Measurements from ENCODE around the gene PRAMEF8. TPM values are rescaled to one million over a fixed set of nuclear protein-coding genes. Genes with fewer than 3 reads are reported as not detected.
A peak's percentile ranks its signal among the peaks of the same experiment; 100 is the strongest.
"Not testable (repeated sequence)": the region's sequence is repeated elsewhere in the genome, so short reads cannot be mapped to it uniquely, and the experiment has no call there.

Gene PRAMEF8
- total and polyA plus RNA-seq, 4 donors: not detected

DNA sequence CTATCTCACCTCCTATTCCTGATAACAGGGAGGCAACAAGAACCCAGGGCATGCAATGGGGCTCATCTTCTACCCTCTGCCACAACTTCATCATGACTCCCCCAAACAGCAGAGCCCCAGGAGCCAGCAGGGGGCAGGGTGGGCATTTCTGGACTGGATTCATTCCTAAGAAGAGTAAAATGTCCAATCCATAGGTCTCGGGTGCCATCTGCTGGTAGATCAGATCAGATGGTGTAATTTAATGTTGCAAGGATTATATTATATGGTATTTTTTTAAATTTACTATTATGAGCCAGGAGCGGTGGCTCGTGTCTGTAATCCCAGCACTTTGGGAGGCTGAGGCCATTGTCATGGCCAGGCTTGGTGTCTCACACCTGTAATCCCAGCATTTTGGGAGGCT, 19.8 kb downstream of the PRAMEF8 start:
- H3K9me3 ChIP-seq (ENCODE audit: control insufficient read depth, low read length); H3K36me3 ChIP-seq (ENCODE audit: control insufficient read depth in 1 of 2, insufficient read depth in 2 of 2, low read length in 1 of 2); H3K27me3 ChIP-seq (ENCODE audit: control insufficient read depth in 1 of 2, insufficient read depth in 2 of 2, low read length in 1 of 2); H3K4me3 ChIP-seq (ENCODE audit: low read length in 2 of 2); ATAC-seq (ENCODE audit: low FRiP score); intact Hi-C loops (cut with DNase I); DNase-seq; H3K27ac ChIP-seq (ENCODE audit: low read depth in 1 of 2, low read length in 2 of 2); H3K4me1 ChIP-seq (ENCODE audit: control insufficient read depth in 1 of 2, insufficient read depth in 2 of 2, low read length in 2 of 2): not testable (repeated sequence)
- WGBS, 2 donors: 23 to 56% methylated on average over 2 of the region's 3 CpGs

DNA sequence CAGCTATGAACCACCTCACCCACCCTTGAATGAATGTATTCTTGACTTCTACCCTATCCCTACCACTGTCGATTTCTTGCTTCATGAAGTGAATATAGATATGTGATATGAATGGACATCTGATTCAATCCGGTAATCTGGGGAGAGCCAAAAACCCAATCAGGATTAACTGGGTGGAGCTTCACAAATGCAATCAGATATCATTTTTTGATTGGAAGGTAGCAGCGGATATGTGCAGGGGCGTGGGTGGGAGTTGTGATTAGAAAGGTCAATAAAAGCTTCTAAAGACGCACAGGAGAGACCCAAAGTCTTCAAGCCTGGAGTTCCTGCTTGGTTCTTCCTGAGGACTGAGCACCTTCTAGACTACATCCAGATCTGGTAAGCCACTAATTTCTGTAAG, 31.0 kb downstream of the PRAMEF8 start, which contains the start of gene PRAMEF5:
TSS of gene PRAMEF5 (plus strand) at position 301 of the 400 bp plus-strand sequence. CDS start 5,071 bp downstream, outside the sequence.
- H3K27ac ChIP-seq (ENCODE audit: low read depth in 1 of 2, low read length in 2 of 2): not testable (repeated sequence)
- WGBS, 2 donors: 89 to 100% methylated on average over 1 to 2 of the region's 5 CpGs

DNA sequence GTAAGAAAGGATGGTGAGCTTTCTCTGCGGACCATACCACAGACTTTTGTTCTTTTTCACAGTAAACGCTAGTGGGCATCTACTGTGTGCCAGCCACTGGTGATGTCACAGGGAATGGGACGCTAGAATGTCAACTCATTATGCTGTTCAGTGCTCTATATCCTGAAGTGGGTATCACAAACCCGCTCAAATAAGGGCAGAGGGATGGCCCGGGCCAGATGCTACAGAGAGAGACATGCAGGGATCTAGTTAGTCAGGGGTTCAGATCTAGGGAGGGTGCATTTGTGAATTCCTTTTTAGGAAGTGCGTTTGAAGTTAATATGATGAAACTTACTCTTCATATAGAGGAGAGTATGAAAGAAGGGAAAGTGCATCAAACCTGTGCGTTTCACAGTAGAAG, 37.8 kb downstream of the PRAMEF8 start:
- DNase-seq; intact Hi-C loops (cut with DNase I); H3K36me3 ChIP-seq (ENCODE audit: control insufficient read depth in 1 of 2, insufficient read depth in 2 of 2, low read length in 1 of 2); H3K27ac ChIP-seq (ENCODE audit: low read depth in 1 of 2, low read length in 2 of 2); H3K4me1 ChIP-seq (ENCODE audit: control insufficient read depth in 1 of 2, insufficient read depth in 2 of 2, low read length in 2 of 2); H3K27me3 ChIP-seq (ENCODE audit: control insufficient read depth in 1 of 2, insufficient read depth in 2 of 2, low read length in 1 of 2); H3K4me3 ChIP-seq (ENCODE audit: low read length in 2 of 2); H3K9me3 ChIP-seq (ENCODE audit: control insufficient read depth, low read length): not testable (repeated sequence)
- ATAC-seq (ENCODE audit: low FRiP score): peak; percentile 38
- 78% methylated on average over 6 of the region's 7 CpGs for WGBS, 2 donors

More for the DNA sequence above, 31.0 kb downstream of the PRAMEF8 start, which contains the start of gene PRAMEF5:
- DNase-seq; H3K27me3 ChIP-seq (ENCODE audit: control insufficient read depth in 1 of 2, insufficient read depth in 2 of 2, low read length in 1 of 2); ATAC-seq (ENCODE audit: low FRiP score); intact Hi-C loops (cut with DNase I); H3K4me1 ChIP-seq (ENCODE audit: control insufficient read depth in 1 of 2, insufficient read depth in 2 of 2, low read length in 2 of 2); H3K4me3 ChIP-seq (ENCODE audit: low read length in 2 of 2); H3K9me3 ChIP-seq (ENCODE audit: control insufficient read depth, low read length); H3K36me3 ChIP-seq (ENCODE audit: control insufficient read depth in 1 of 2, insufficient read depth in 2 of 2, low read length in 1 of 2): not testable (repeated sequence)

DNA sequence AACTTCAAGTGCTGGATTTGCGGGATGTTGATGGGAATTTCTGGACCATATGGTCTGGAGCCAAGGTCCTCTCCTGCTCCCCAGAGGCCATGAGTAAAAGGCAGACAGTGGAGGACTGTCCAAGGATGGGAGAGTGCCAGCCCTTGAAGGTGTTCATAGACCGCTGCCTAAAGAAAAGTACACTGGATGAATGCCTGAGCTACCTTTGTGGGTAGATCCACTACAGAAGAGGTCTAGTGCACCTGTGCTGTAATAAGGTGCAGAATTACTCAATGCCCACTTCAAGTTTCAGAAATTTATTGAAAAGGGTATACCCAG, 38.4 kb downstream of the PRAMEF8 start:
- intact Hi-C loops (cut with DNase I); ATAC-seq (ENCODE audit: low FRiP score); H3K9me3 ChIP-seq (ENCODE audit: control insufficient read depth, low read length); H3K36me3 ChIP-seq (ENCODE audit: control insufficient read depth in 1 of 2, insufficient read depth in 2 of 2, low read length in 1 of 2); H3K4me1 ChIP-seq (ENCODE audit: control insufficient read depth in 1 of 2, insufficient read depth in 2 of 2, low read length in 2 of 2); H3K27me3 ChIP-seq (ENCODE audit: control insufficient read depth in 1 of 2, insufficient read depth in 2 of 2, low read length in 1 of 2); DNase-seq; H3K27ac ChIP-seq (ENCODE audit: low read depth in 1 of 2, low read length in 2 of 2); H3K4me3 ChIP-seq (ENCODE audit: low read length in 2 of 2): not testable (repeated sequence)
- 82 to 83% methylated on average over 2 of the region's 2 CpGs for WGBS, 2 donors

DNA sequence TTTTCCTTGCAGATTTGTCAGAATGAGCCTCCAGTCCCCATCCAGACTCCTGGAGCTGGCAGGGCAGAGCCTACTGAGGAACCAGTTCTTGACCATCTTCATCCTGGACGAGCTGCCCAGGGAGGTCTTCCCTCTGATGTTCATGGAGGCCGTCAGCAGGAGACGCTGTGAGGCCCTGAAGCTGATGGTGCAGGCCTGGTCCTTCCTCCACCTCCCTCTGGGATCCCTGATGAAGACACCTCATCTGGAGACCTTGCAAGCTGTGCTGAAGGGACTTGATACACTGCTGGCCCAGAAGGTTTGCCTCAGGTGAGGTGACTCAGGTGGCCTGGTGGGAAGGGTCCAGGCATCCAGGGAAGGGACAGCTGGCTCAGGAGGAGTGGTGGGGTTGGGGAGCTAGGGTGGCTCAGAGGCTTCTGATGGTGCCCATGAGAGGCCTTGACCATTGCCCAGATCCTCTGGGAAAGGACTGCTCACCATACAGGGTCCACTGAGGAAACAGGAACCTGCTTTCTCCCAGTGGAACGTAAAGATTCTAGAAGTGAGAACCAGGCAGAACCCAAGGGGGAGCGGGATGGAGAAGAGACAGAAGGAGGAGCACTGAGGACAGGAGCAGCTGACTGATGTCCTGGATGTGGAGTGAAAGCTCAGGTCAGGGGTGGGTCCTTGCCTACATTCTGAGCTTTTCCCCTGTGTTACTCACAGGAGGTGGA, 38.9 kb downstream of the PRAMEF8 start:
- H3K27me3 ChIP-seq (ENCODE audit: control insufficient read depth in 1 of 2, insufficient read depth in 2 of 2, low read length in 1 of 2); H3K36me3 ChIP-seq (ENCODE audit: control insufficient read depth in 1 of 2, insufficient read depth in 2 of 2, low read length in 1 of 2); ATAC-seq (ENCODE audit: low FRiP score); H3K4me3 ChIP-seq (ENCODE audit: low read length in 2 of 2); H3K4me1 ChIP-seq (ENCODE audit: control insufficient read depth in 1 of 2, insufficient read depth in 2 of 2, low read length in 2 of 2); intact Hi-C loops (cut with DNase I); H3K27ac ChIP-seq (ENCODE audit: low read depth in 1 of 2, low read length in 2 of 2); H3K9me3 ChIP-seq (ENCODE audit: control insufficient read depth, low read length): not testable (repeated sequence)
- peak in 1 of 2 donors; percentile 65 for DNase-seq
- WGBS, 2 donors: 76 to 80% methylated on average over 5 of the region's 5 CpGs

DNA sequence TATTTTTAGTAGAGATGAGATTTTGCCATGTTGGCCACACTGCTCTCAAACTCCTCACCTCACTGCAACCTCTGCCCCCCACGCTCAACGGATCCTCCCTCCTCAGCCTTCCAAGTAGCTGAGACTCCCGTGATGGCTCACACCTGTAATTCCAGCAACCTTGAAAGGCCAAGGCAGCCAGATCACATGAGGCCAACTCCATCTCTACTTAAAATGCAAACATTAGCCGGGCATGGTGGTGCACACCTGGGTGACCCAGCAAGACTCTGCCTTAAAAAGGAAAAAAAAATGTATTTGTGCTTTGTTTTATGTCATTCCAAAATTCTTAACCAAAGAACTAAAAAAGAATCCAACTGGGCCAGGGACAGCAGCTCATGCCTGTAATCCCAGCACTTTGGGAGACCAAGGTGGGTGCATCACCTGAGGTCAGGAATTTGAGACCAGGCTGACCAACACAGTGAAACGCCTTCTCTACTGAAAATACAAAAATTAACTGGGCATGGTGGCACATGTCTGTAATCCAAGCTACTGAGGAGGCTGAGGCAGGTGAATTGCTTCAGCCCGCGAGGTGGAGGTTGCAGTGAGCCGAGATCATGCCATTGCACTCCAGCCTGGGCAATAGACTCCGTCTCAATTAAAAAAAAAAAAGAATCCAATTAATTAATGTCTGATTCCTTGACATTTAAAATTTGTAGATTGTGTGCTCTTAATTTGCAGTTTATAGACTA, 41.2 kb downstream of the PRAMEF8 start:
- DNase-seq; H3K36me3 ChIP-seq (ENCODE audit: control insufficient read depth in 1 of 2, insufficient read depth in 2 of 2, low read length in 1 of 2); intact Hi-C loops (cut with DNase I); H3K27me3 ChIP-seq (ENCODE audit: control insufficient read depth in 1 of 2, insufficient read depth in 2 of 2, low read length in 1 of 2); H3K9me3 ChIP-seq (ENCODE audit: control insufficient read depth, low read length); H3K4me3 ChIP-seq (ENCODE audit: low read length in 2 of 2); H3K27ac ChIP-seq (ENCODE audit: low read depth in 1 of 2, low read length in 2 of 2); H3K4me1 ChIP-seq (ENCODE audit: control insufficient read depth in 1 of 2, insufficient read depth in 2 of 2, low read length in 2 of 2): not testable (repeated sequence)
- ATAC-seq (ENCODE audit: low FRiP score): peak; percentile 4
- WGBS, 2 donors: 81% methylated on average over 9 of the region's 9 CpGs

DNA sequence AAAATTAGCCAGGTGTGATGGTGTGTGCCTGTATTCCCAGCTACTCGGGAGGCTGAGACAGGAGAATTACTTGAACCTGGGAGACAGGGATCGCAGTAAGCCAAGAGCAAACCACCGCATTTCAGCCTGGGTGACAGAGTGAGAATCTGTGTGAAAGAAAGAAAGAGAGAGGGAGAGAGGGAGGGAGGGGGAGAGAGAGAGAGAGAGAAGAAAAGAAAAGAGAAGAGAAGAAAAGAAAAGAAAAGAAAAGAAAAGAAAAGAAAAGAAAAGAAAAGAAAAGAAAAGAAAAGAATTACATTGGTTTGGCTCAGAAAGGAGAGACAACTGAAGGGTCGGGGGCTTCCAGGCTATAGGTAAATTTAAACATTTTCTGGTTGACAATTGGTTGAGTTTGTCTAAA, 45.3 kb downstream of the PRAMEF8 start:
- intact Hi-C loops (cut with DNase I); H3K36me3 ChIP-seq (ENCODE audit: control insufficient read depth in 1 of 2, insufficient read depth in 2 of 2, low read length in 1 of 2); ATAC-seq (ENCODE audit: low FRiP score); DNase-seq; H3K4me3 ChIP-seq (ENCODE audit: low read length in 2 of 2); H3K27ac ChIP-seq (ENCODE audit: low read depth in 1 of 2, low read length in 2 of 2); H3K9me3 ChIP-seq (ENCODE audit: control insufficient read depth, low read length); H3K27me3 ChIP-seq (ENCODE audit: control insufficient read depth in 1 of 2, insufficient read depth in 2 of 2, low read length in 1 of 2); H3K4me1 ChIP-seq (ENCODE audit: control insufficient read depth in 1 of 2, insufficient read depth in 2 of 2, low read length in 2 of 2): not testable (repeated sequence)
- WGBS, 2 donors: 83 to 84% methylated on average over 4 of the region's 4 CpGs

DNA sequence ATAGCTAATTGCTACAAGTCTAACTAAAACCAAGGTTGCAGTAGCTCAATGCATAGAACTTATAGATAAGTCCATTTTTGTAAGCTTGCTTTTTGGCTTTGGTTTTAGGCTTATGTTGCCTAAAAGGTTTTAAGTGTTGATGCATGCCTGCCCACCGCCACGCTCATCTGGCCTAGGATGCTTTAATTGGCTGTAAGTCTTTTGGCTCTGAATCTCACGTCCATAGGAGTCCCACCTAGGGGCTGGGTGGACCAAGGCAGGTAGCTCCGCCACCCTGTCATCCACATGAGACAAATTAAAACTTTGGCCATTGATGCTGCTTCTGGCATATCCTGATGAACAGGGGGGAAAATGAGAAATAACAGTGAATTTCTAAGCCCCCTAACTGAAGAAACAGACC, 47.4 kb downstream of the PRAMEF8 start:
- H3K27ac ChIP-seq (ENCODE audit: low read depth in 1 of 2, low read length in 2 of 2); ATAC-seq (ENCODE audit: low FRiP score); H3K27me3 ChIP-seq (ENCODE audit: control insufficient read depth in 1 of 2, insufficient read depth in 2 of 2, low read length in 1 of 2); H3K36me3 ChIP-seq (ENCODE audit: control insufficient read depth in 1 of 2, insufficient read depth in 2 of 2, low read length in 1 of 2); intact Hi-C loops (cut with DNase I); H3K4me1 ChIP-seq (ENCODE audit: control insufficient read depth in 1 of 2, insufficient read depth in 2 of 2, low read length in 2 of 2); H3K9me3 ChIP-seq (ENCODE audit: control insufficient read depth, low read length); H3K4me3 ChIP-seq (ENCODE audit: low read length in 2 of 2): not testable (repeated sequence)
- peak in 1 of 2 donors; percentile 22 for DNase-seq
- WGBS, 2 donors: 72 to 73% methylated on average over 4 of the region's 4 CpGs

DNA sequence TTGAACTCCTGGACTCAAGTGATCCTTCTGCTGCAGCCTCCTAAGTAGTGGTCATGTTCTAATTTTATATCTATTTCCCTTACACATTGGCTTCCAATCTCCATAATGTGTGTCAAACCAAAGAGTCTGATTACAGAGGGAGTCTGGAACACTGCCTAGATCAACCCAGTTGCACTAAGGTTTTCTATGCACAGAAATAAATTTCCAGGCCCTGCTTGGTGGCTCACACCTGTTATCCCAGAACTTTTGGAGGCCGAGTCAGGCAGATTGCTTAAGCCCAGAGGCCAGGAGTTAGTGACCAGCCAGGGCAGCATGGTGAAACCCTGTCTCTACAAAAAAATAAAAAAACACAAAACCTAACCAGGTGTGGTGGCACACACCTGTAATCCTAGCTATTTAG, 50.9 kb downstream of the PRAMEF8 start:
- H3K4me3 ChIP-seq (ENCODE audit: low read length in 2 of 2); H3K36me3 ChIP-seq (ENCODE audit: control insufficient read depth in 1 of 2, insufficient read depth in 2 of 2, low read length in 1 of 2); H3K27ac ChIP-seq (ENCODE audit: low read depth in 1 of 2, low read length in 2 of 2); H3K27me3 ChIP-seq (ENCODE audit: control insufficient read depth in 1 of 2, insufficient read depth in 2 of 2, low read length in 1 of 2); H3K9me3 ChIP-seq (ENCODE audit: control insufficient read depth, low read length); DNase-seq; ATAC-seq (ENCODE audit: low FRiP score); H3K4me1 ChIP-seq (ENCODE audit: control insufficient read depth in 1 of 2, insufficient read depth in 2 of 2, low read length in 2 of 2); intact Hi-C loops (cut with DNase I): not testable (repeated sequence)
- 59 to 66% methylated on average over 1 of the region's 1 CpG for WGBS, 2 donors

Data from aorta (tissue), 5 donors.